ENCODE results near the gene ZZZ3. TPM values are rescaled to one million over a fixed set of nuclear protein-coding genes. Genes with fewer than 3 reads are reported as not detected.
"Not testable (repeated sequence)": the region's sequence is repeated elsewhere in the genome, so short reads cannot be mapped to it uniquely, and the experiment has no call there.

Gene ZZZ3
- total RNA-seq, 5 donors from 2014 or later (not counting 1 experiment from before 2014, with no cell fraction given), result 48.6 to 64.2 (median 57.0) TPM

- no peak overlapping the region for H3K4me3 ChIP-seq (ENCODE audit: control insufficient read depth in 1 of 2, extremely low read depth in 1 of 2, low read length in 1 of 2)
- no peaks in the 10 kb centered on the region for H3K27me3 ChIP-seq (replicated peaks in 1 of 2; ENCODE audit: control insufficient read depth in 2 of 2, extremely low read depth in 1 of 2, insufficient read depth in 2 of 2, low read length in 1 of 2)
- DNase-seq (no peak), ATAC-seq (replicated peaks in 1 of 4) (no peak)
- Mint-ChIP-seq H3K4me3 (no peak overlapping the region), H3K27me3 (no peaks in the 10 kb centered on the region), H3K9me3 (peaks cover 0 to 28% (median 8%) of the 10 kb centered on the region in 3 donors), H3K27ac (no peak overlapping the region), H3K36me3 (peaks cover 64% of the 10 kb centered on the region), H3K4me1 (peaks cover 26 to 43% (median 42%) of the 10 kb centered on the region in 3 donors)
- H3K36me3 ChIP-seq (ENCODE audit: control insufficient read depth in 2 of 2, extremely low read depth in 1 of 2, insufficient read depth in 1 of 2, low read length in 1 of 2), result peaks cover 6 to 10% of the 10 kb centered on the region in 2 donors
- ChIA-PET CTCF (interaction anchor here in 1 of 2 donors (0.6 kb wide), 1 partner anchor 9 kb away, joined by 9 read pairs; no protein-coding TSS in a partner anchor), POLR2A (no interaction called here)
- H3K27ac ChIP-seq (ENCODE audit: low read length), result no peak overlapping the region
- peaks cover 5% of the 10 kb centered on the region for H3K9me3 ChIP-seq
- peaks cover 0 to 3% of the 10 kb centered on the region in 2 experiments for H3K4me1 ChIP-seq (ENCODE audit: control insufficient read depth in 1 of 2, extremely low read depth in 1 of 2, insufficient read depth in 2 of 2, low read length in 2 of 2)
These were observed 30.2 kb downstream of the ZZZ3 start for GRCh38 chr1:77652268-77652667.

GRCh38 chr1:77649127-77649526 is 33.3 kb downstream of the ZZZ3 start:
- H3K9me3 ChIP-seq, result peaks cover 5% of the 10 kb centered on the region
- peaks cover 20 to 38% (median 35%) of the 10 kb centered on the region in 3 donors for H3K4me1 Mint-ChIP-seq
- peaks cover 66% of the 10 kb centered on the region for H3K36me3 Mint-ChIP-seq
- POLR2A ChIA-PET, result interaction anchor here (0.6 to 0.7 kb wide), 3 partner anchors 9 to 346 kb away, joined by 3 to 6 read pairs (median 4); no protein-coding TSS in a partner anchor
- ATAC-seq (replicated peaks in 1 of 4) (no peak), DNase-seq (no peak)
- H3K27ac ChIP-seq (ENCODE audit: low read length), result no peak overlapping the region
- no peak overlapping the region for H3K4me3 Mint-ChIP-seq
- H3K4me1 ChIP-seq (ENCODE audit: control insufficient read depth in 1 of 2, extremely low read depth in 1 of 2, insufficient read depth in 2 of 2, low read length in 2 of 2), result peaks cover 0 to 3% of the 10 kb centered on the region in 2 experiments
- H3K27ac Mint-ChIP-seq, result no peak overlapping the region
- H3K27me3 Mint-ChIP-seq, result no peaks in the 10 kb centered on the region
- H3K27me3 ChIP-seq (replicated peaks in 1 of 2; ENCODE audit: control insufficient read depth in 2 of 2, extremely low read depth in 1 of 2, insufficient read depth in 2 of 2, low read length in 1 of 2), result no peaks in the 10 kb centered on the region
- WGBS (ENCODE audit: insufficient coverage), result no CpG with 5 or more reads among the region's 2 CpGs
- CTCF ChIA-PET, result no interaction called here
- peaks cover 5 to 28% (median 9%) of the 10 kb centered on the region in 3 donors for H3K9me3 Mint-ChIP-seq
- H3K36me3 ChIP-seq (ENCODE audit: control insufficient read depth in 2 of 2, extremely low read depth in 1 of 2, insufficient read depth in 1 of 2, low read length in 1 of 2), result peaks cover 15 to 20% of the 10 kb centered on the region in 2 donors
- peak overlapping the region in 1 of 2 donors; percentile 6 for H3K4me3 ChIP-seq (ENCODE audit: control insufficient read depth in 1 of 2, extremely low read depth in 1 of 2, low read length in 1 of 2)

GRCh38 chr1:77646224-77646623 is 36.2 kb downstream of the ZZZ3 start:
- CTCF ChIA-PET; H3K27ac Mint-ChIP-seq; DNase-seq; H3K4me3 ChIP-seq (ENCODE audit: control insufficient read depth in 1 of 2, extremely low read depth in 1 of 2, low read length in 1 of 2); ATAC-seq (replicated peaks in 1 of 4); POLR2A ChIA-PET; H3K4me1 ChIP-seq (ENCODE audit: control insufficient read depth in 1 of 2, extremely low read depth in 1 of 2, insufficient read depth in 2 of 2, low read length in 2 of 2); H3K4me3 Mint-ChIP-seq; H3K27ac ChIP-seq (ENCODE audit: low read length); H3K27me3 Mint-ChIP-seq; H3K27me3 ChIP-seq (replicated peaks in 1 of 2; ENCODE audit: control insufficient read depth in 2 of 2, extremely low read depth in 1 of 2, insufficient read depth in 2 of 2, low read length in 1 of 2); H3K9me3 ChIP-seq: not testable (repeated sequence)
- Mint-ChIP-seq H3K9me3 (peaks cover 5 to 24% (median 9%) of the 10 kb centered on the region in 3 donors), H3K4me1 (peaks cover 27 to 37% (median 31%) of the 10 kb centered on the region in 3 donors), H3K36me3 (peaks cover 53% of the 10 kb centered on the region)
- 97% methylated on average over 5 of the region's 6 CpGs for WGBS (ENCODE audit: insufficient coverage)
- H3K36me3 ChIP-seq (ENCODE audit: control insufficient read depth in 2 of 2, extremely low read depth in 1 of 2, insufficient read depth in 1 of 2, low read length in 1 of 2), result peaks cover 11 to 18% of the 10 kb centered on the region in 2 donors

GRCh38 chr1:77643456-77643855 is 39.0 kb downstream of the ZZZ3 start:
- peaks cover 22 to 43% (median 36%) of the 10 kb centered on the region in 3 donors for H3K4me1 Mint-ChIP-seq
- Histone ChIP-seq H3K4me3 (ENCODE audit: control insufficient read depth in 1 of 2, extremely low read depth in 1 of 2, low read length in 1 of 2) (no peak overlapping the region), H3K4me1 (ENCODE audit: control insufficient read depth in 1 of 2, extremely low read depth in 1 of 2, insufficient read depth in 2 of 2, low read length in 2 of 2) (no peaks in the 10 kb centered on the region), H3K36me3 (ENCODE audit: control insufficient read depth in 2 of 2, extremely low read depth in 1 of 2, insufficient read depth in 1 of 2, low read length in 1 of 2) (peaks cover 11 to 29% of the 10 kb centered on the region in 2 donors), H3K27me3 (replicated peaks in 1 of 2; ENCODE audit: control insufficient read depth in 2 of 2, extremely low read depth in 1 of 2, insufficient read depth in 2 of 2, low read length in 1 of 2) (no peaks in the 10 kb centered on the region), H3K9me3 (peaks cover 3% of the 10 kb centered on the region), H3K27ac (ENCODE audit: low read length) (no peak overlapping the region)
- H3K4me3 Mint-ChIP-seq, result no peak overlapping the region
- WGBS (ENCODE audit: insufficient coverage), result no CpG with 5 or more reads among the region's 2 CpGs
- H3K27me3 Mint-ChIP-seq, result no peaks in the 10 kb centered on the region
- ChIA-PET CTCF (no interaction called here), POLR2A (no interaction called here)
- no peak for DNase-seq
- no peak overlapping the region for H3K27ac Mint-ChIP-seq
- H3K9me3 Mint-ChIP-seq, result peaks cover 2 to 5% (median 4%) of the 10 kb centered on the region in 3 donors
- ATAC-seq (replicated peaks in 1 of 4), result no peak
- H3K36me3 Mint-ChIP-seq, result peaks cover 44% of the 10 kb centered on the region

- no peak overlapping the region for H3K27ac Mint-ChIP-seq
- DNase-seq (no peak), ATAC-seq (replicated peaks in 1 of 4) (no peak)
- peaks cover 45% of the 10 kb centered on the region for H3K36me3 Mint-ChIP-seq
- no peaks in the 10 kb centered on the region for H3K9me3 ChIP-seq
- POLR2A ChIA-PET, result no interaction called here
- H3K27ac ChIP-seq (ENCODE audit: low read length), result no peak overlapping the region
- CTCF ChIA-PET, result no interaction called here
- H3K4me3 Mint-ChIP-seq, result no peak overlapping the region
- peaks cover 11 to 34% of the 10 kb centered on the region in 2 donors for H3K36me3 ChIP-seq (ENCODE audit: control insufficient read depth in 2 of 2, extremely low read depth in 1 of 2, insufficient read depth in 1 of 2, low read length in 1 of 2)
- peaks cover 22 to 43% (median 37%) of the 10 kb centered on the region in 3 donors for H3K4me1 Mint-ChIP-seq
- 100% methylated on average over 2 of the region's 3 CpGs for WGBS (ENCODE audit: insufficient coverage)
- H3K27me3 ChIP-seq (replicated peaks in 1 of 2; ENCODE audit: control insufficient read depth in 2 of 2, extremely low read depth in 1 of 2, insufficient read depth in 2 of 2, low read length in 1 of 2), result no peaks in the 10 kb centered on the region
- peaks cover 0 to 5% (median 1%) of the 10 kb centered on the region in 3 donors for H3K9me3 Mint-ChIP-seq
- no peak overlapping the region for H3K4me3 ChIP-seq (ENCODE audit: control insufficient read depth in 1 of 2, extremely low read depth in 1 of 2, low read length in 1 of 2)
- no peaks in the 10 kb centered on the region for H3K4me1 ChIP-seq (ENCODE audit: control insufficient read depth in 1 of 2, extremely low read depth in 1 of 2, insufficient read depth in 2 of 2, low read length in 2 of 2)
- no peaks in the 10 kb centered on the region for H3K27me3 Mint-ChIP-seq
These were observed 39.5 kb downstream of the ZZZ3 start for GRCh38 chr1:77642941-77643340.

GRCh38 chr1:77642196-77642595 is 40.3 kb downstream of the ZZZ3 start:
- DNase-seq (no peak), ATAC-seq (replicated peaks in 1 of 4) (no peak)
- Histone ChIP-seq H3K4me1 (ENCODE audit: control insufficient read depth in 1 of 2, extremely low read depth in 1 of 2, insufficient read depth in 2 of 2, low read length in 2 of 2) (no peaks in the 10 kb centered on the region), H3K9me3 (no peaks in the 10 kb centered on the region), H3K4me3 (ENCODE audit: control insufficient read depth in 1 of 2, extremely low read depth in 1 of 2, low read length in 1 of 2) (no peak overlapping the region), H3K27ac (ENCODE audit: low read length) (no peak overlapping the region), H3K27me3 (replicated peaks in 1 of 2; ENCODE audit: control insufficient read depth in 2 of 2, extremely low read depth in 1 of 2, insufficient read depth in 2 of 2, low read length in 1 of 2) (no peaks in the 10 kb centered on the region), H3K36me3 (ENCODE audit: control insufficient read depth in 2 of 2, extremely low read depth in 1 of 2, insufficient read depth in 1 of 2, low read length in 1 of 2) (peaks cover 4 to 32% of the 10 kb centered on the region in 2 donors)
- POLR2A ChIA-PET, result no interaction called here
- peaks cover 0 to 5% (median 1%) of the 10 kb centered on the region in 3 donors for H3K9me3 Mint-ChIP-seq
- H3K27ac Mint-ChIP-seq, result no peak overlapping the region
- H3K27me3 Mint-ChIP-seq, result no peaks in the 10 kb centered on the region
- 95% methylated on average over 4 of the region's 5 CpGs for WGBS (ENCODE audit: insufficient coverage)
- H3K4me1 Mint-ChIP-seq, result peaks cover 21 to 43% (median 37%) of the 10 kb centered on the region in 3 donors
- H3K4me3 Mint-ChIP-seq, result no peak overlapping the region
- CTCF ChIA-PET, result interaction anchor here in 1 of 2 donors (0.5 to 0.6 kb wide), 2 partner anchors 20 to 109 kb away, joined by 4 to 6 read pairs; no protein-coding TSS in a partner anchor
- peaks cover 45% of the 10 kb centered on the region for H3K36me3 Mint-ChIP-seq

Measured in T-cell (primary cell).